Suprapubic skin (tissue), 3 donors: ENCODE results near the gene CTNNA3.

Source experiments
- CTCF ChIP-seq, 2 donors: fragments of 200-600 bp in 1 of 2; fragments of 450-650 bp in 1 of 2; sonication (generic) in 1 of 2; IDR thresholded peaks; one replicate each; pipeline ENCODE4 v1.5.1; 2016 to 2019; ENCODE audit warnings: antibody characterized with exemption in 2 of 2, mild to moderate bottlenecking in 1 of 2, moderate library complexity in 1 of 2
- EP300 ChIP-seq: sonication (generic); formaldehyde crosslinking; IDR thresholded peaks from one replicate; pipeline ENCODE4 v1.6.1; 2017; ENCODE audit warnings: antibody characterized with exemption

DNA sequence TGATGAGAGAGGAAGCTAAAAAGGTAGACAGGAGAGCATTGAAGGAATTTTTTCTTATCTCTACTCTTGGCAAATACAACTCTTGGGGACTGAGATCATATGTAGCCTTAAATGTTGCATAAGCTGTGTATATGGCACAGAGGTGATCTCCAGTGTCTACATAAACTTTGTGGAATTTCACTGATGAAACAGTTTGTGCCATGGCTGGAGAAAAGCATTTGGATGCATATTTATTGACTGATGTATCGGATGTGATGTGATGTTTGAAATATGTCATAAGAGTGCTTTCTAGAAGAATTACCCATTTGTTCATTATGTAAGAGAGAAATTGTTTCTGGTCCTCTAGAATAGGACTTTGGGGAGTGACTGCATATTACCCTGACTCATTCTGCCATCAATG lies 1015.1 kb downstream of the CTNNA3 start:
- no peak for TF ChIP-seq CTCF (IDR thresholded peaks at IDR 0.05)
- no peak for TF ChIP-seq EP300
